HG03039 (cell line): ENCODE measurements around the gene SLC25A53.
"Not testable (repeated sequence)": the region's sequence is repeated elsewhere in the genome, so short reads cannot be mapped to it uniquely, and the experiment has no call there.

ENCODE experiments used
- ATAC-seq: cut with Tn5 transposase; IDR thresholded peaks from one replicate; pipeline ENCODE4 v1.9.1; 2021; ENCODE audit warnings: mild to moderate bottlenecking, moderate library complexity; ENCODE audit not compliant: unreplicated experiment

The SLC25A53 gene

GRCh38 chrX:104134583-104135261 lies 22.1 kb downstream of the SLC25A53 start:
- ATAC-seq: no peak

- no peak for ATAC-seq
These were observed 26.0 kb downstream of the SLC25A53 start for GRCh38 chrX:104130808-104131207.

GRCh38 chrX:104126856-104127255 lies 30.0 kb downstream of the SLC25A53 start:
- ATAC-seq: no peak

GRCh38 chrX:104122829-104123228 lies 34.0 kb downstream of the SLC25A53 start:
- no peak for ATAC-seq

GRCh38 chrX:104118765-104119164 lies 38.0 kb downstream of the SLC25A53 start:
- no peak for ATAC-seq

GRCh38 chrX:104117759-104118158 lies 39.0 kb downstream of the SLC25A53 start:
- no peak for ATAC-seq

- ATAC-seq: peak; percentile 47
These were observed 43.4 kb downstream of the SLC25A53 start for GRCh38 chrX:104113222-104113965.

- peak; percentile 65 for ATAC-seq
These were observed 44.4 kb downstream of the SLC25A53 start, which contains the start of gene ZCCHC18 for GRCh38 chrX:104112326-104112951. TSS of gene ZCCHC18 (plus strand) at chrX:104112523. CDS start at chrX:104114112, 1,589 bp downstream.

GRCh38 chrX:104110491-104111240 lies 46.1 kb downstream of the SLC25A53 start:
- not testable (repeated sequence) for ATAC-seq

- no peak for ATAC-seq
These were observed 47.9 kb downstream of the SLC25A53 start for GRCh38 chrX:104108955-104109354.

- ATAC-seq: no peak
These were observed 51.2 kb downstream of the SLC25A53 start for GRCh38 chrX:104105330-104106262.

- ATAC-seq: no peak
These were observed 52.1 kb downstream of the SLC25A53 start for GRCh38 chrX:104104676-104105075.

- no peak for ATAC-seq
These were observed 57.9 kb downstream of the SLC25A53 start for GRCh38 chrX:104098919-104099318.

GRCh38 chrX:104098151-104098808 lies 58.5 kb downstream of the SLC25A53 start:
- no peak for ATAC-seq

- no peak for ATAC-seq
These were observed 70.9 kb downstream of the SLC25A53 start for GRCh38 chrX:104085919-104086318.

GRCh38 chrX:104085477-104085876 lies 71.3 kb downstream of the SLC25A53 start:
- no peak for ATAC-seq

- no peak for ATAC-seq
These were observed 72.1 kb downstream of the SLC25A53 start for GRCh38 chrX:104084534-104085277.

- ATAC-seq: no peak
These were observed 72.7 kb downstream of the SLC25A53 start for GRCh38 chrX:104084063-104084462.

- ATAC-seq: not testable (repeated sequence)
These were observed 79.0 kb downstream of the SLC25A53 start for GRCh38 chrX:104077854-104078253.
